Lung (tissue), 12 donors: ENCODE results near the gene UTS2R. TPM values are rescaled to one million over a fixed set of nuclear protein-coding genes. Genes with fewer than 3 reads are reported as not detected.

Experiments
- ATAC-seq: fragments of 200-7000 bp; cut with Tn5 transposase; one replicate; pipeline ENCODE4 v1.9.1; 2020; ENCODE audit warnings: moderate number of reproducible peaks; ENCODE audit not compliant: insufficient read depth, low FRiP score
- DNase-seq, 3 donors: peaks; one replicate each; pipeline ENCODE4 v3.0.0-alpha.2; 2013 to 2017
- H3K27ac ChIP-seq, 2 donors: one replicate each; pipeline ENCODE4 v1.5.1; 2013; ENCODE audit warnings: mild to moderate bottlenecking in 2 of 2, moderate library complexity in 2 of 2, control low read depth in 1 of 2, inconsistent platforms in 1 of 2, low read depth in 1 of 2, low read length in 1 of 2
- H3K27me3 ChIP-seq, 3 donors: one replicate each; pipeline ENCODE4 v1.5.1; 2013; ENCODE audit warnings: low read length in 2 of 3; ENCODE audit not compliant: control insufficient read depth in 3 of 3, insufficient read depth in 3 of 3
- H3K36me3 ChIP-seq, 4 donors: one replicate each; pipeline ENCODE4 v1.5.1; 2013; ENCODE audit warnings: low read length in 4 of 4, mild to moderate bottlenecking in 1 of 4, moderate library complexity in 1 of 4; ENCODE audit not compliant: control insufficient read depth in 4 of 4, insufficient read depth in 4 of 4
- H3K4me1 ChIP-seq, 5 donors: one replicate each; pipeline ENCODE4 v1.5.1; 2013; ENCODE audit warnings: low read length in 5 of 5, mild to moderate bottlenecking in 2 of 5, moderate library complexity in 1 of 5; ENCODE audit not compliant: control insufficient read depth in 5 of 5, insufficient read depth in 5 of 5
- H3K4me3 ChIP-seq: one replicate; pipeline ENCODE4 v1.5.1; 2013; ENCODE audit warnings: mild to moderate bottlenecking, control low read depth, moderate library complexity
- H3K9ac ChIP-seq, 2 donors: one replicate each; pipeline ENCODE4 v1.5.1; 2013; ENCODE audit warnings: low read length in 2 of 2, control low read depth in 1 of 2; ENCODE audit not compliant: insufficient read depth in 1 of 2
- H3K9me3 ChIP-seq, 4 donors: one replicate each; pipeline ENCODE4 v1.5.1; 2013; ENCODE audit warnings: low read length in 3 of 4, mild to moderate bottlenecking in 1 of 4, moderate library complexity in 1 of 4; ENCODE audit not compliant: control insufficient read depth in 4 of 4, insufficient read depth in 3 of 4
- CTCF ChIP-seq: IDR thresholded peaks from 2 replicates; pipeline ENCODE4 v1.5.1; 2012; ENCODE audit warnings: mild to moderate bottlenecking; ENCODE audit errors: control extremely low read depth, extremely low read depth
- WGBS, 2 donors: extraction: QIAGEN DNeasy Blood & Tissue Kit; methylation state at CpG; one replicate each; pipeline ENCODE4 v1.1.7; 2013; 5-methylcytosine and 5-hydroxymethylcytosine counted together
- polyA plus RNA-seq, 2 donors: library from polyadenylated mRNA; stranded (reverse); fragments of 200-250 nt; gene quantifications; one replicate each; pipeline ENCODE4 v1.2.1, GENCODE V29; 2013
- total RNA-seq, 2 donors: library from RNA; depleted of rRNA in 1 of 2; stranded (reverse); fragments of >200 nt in 1 of 2; gene quantifications; one replicate each; pipeline ENCODE4 v1.2.1, GENCODE V29; 2014 to 2021
- donor health status: control.
- donor health status: control.
- donor health status: Bipolar disorder and iron deficiency.
- donor health status: healthy.
- donor health status: DM: yes; HTN: yes; CAD: no.

UTS2R gene
- total and polyA plus RNA-seq, 4 donors: 0.17 TPM; not detected in 3

- Histone ChIP-seq H3K27ac (no peak overlapping the region), H3K4me3 (no peak overlapping the region), H3K36me3 (no peaks in the 10 kb centered on the region), H3K27me3 (peaks cover 0 to 9% (median 5%) of the 10 kb centered on the region in 3 donors), H3K9me3 (no peaks in the 10 kb centered on the region), H3K9ac (no peak overlapping the region), H3K4me1 (peaks cover 0 to 5% (median 0%) of the 10 kb centered on the region in 5 donors)
- no peak for TF ChIP-seq CTCF
- DNase-seq: no peak
- no peak for ATAC-seq
- 95 to 97% methylated on average over 6 of the region's 6 CpGs for WGBS, 2 donors
Observed at GRCh38 chr17:82361885-82362633, 9.5 kb upstream of the UTS2R start.

- Histone ChIP-seq H3K4me3 (no peak overlapping the region), H3K9me3 (no peaks in the 10 kb centered on the region), H3K27me3 (peaks cover 0 to 10% (median 7%) of the 10 kb centered on the region in 3 donors), H3K9ac (no peak overlapping the region), H3K4me1 (peaks cover 0 to 5% (median 0%) of the 10 kb centered on the region in 5 donors), H3K27ac (no peak overlapping the region), H3K36me3 (no peaks in the 10 kb centered on the region)
- ATAC-seq: no peak
- 80 to 84% methylated on average over 6 of the region's 6 CpGs for WGBS, 2 donors
- DNase-seq: no peak
- TF ChIP-seq CTCF: no peak
Observed at GRCh38 chr17:82365606-82366295, 5.8 kb upstream of the UTS2R start.

- TF ChIP-seq CTCF: no peak
- H3K4me1 ChIP-seq: peaks cover 0 to 8% (median 5%) of the 10 kb centered on the region in 5 donors
- DNase-seq (no peak), ATAC-seq (no peak)
- peaks cover 0 to 2% (median 0%) of the 10 kb centered on the region in 4 donors for H3K9me3 ChIP-seq
- WGBS, 2 donors: 86 to 95% methylated on average over 7 of the region's 7 CpGs
- no peak overlapping the region for H3K27ac ChIP-seq
- no peak overlapping the region for H3K9ac ChIP-seq
- peaks cover 6 to 14% (median 13%) of the 10 kb centered on the region in 3 donors for H3K27me3 ChIP-seq
- no peak overlapping the region for H3K4me3 ChIP-seq
- H3K36me3 ChIP-seq: no peaks in the 10 kb centered on the region
Observed at GRCh38 chr17:82366749-82367148, 4.8 kb upstream of the UTS2R start.
